SH-SY5Y (cell line): ENCODE measurements around the gene DHDDS.

Experiments
- GATA2 ChIP-seq: IDR thresholded peaks from 2 replicates; pipeline ENCODE4 v1.6.1; 2011; ENCODE audit warnings: mild to moderate bottlenecking, low read depth, low read length
- GATA3 ChIP-seq: IDR thresholded peaks from 2 replicates; pipeline ENCODE4 v1.6.1; 2011; ENCODE audit warnings: low read depth, mild to moderate bottlenecking, low read length, moderate library complexity

Gene DHDDS

DNA sequence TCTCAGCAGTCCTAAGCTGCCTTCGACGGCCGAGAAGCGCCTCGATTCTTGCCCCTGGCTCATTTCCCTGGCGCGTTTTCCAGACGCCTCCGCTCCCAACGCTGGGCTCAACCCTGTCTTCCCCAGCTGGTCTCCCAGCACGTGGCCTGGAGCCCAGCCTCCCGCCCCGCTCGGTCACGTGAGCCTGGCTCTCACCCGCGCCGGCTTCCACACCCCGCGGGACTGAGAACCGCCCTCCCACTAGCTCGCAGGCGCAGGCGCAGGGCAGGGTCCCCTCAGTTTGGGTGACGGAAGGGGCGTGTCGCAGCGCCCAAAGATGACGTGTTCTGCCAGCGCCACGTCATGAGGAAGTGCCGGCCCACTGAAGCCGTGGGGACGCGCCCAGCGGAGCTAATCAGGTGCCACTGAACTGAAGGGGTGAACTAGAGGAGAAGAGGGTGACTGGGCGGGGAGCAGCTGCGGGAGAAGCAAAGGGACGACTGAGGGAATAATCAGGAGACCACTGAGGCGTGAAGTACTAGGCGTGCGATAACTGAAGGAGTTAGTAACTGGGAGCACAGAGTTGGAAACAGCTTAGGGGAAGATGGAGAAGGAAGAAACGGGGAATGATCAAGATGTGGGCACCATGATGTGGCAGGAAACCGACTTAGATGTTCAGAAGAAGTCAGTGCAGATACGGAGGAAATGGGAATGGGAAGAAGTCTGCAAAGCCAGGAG is at the start of gene DHDDS:
Gene DHDDS, plus strand, starts transcription at position 343 of the 717 bp plus-strand sequence. CDS start 625 bp downstream, outside the sequence.
- no peak for TF ChIP-seq GATA3
- TF ChIP-seq GATA2: no peak

DNA sequence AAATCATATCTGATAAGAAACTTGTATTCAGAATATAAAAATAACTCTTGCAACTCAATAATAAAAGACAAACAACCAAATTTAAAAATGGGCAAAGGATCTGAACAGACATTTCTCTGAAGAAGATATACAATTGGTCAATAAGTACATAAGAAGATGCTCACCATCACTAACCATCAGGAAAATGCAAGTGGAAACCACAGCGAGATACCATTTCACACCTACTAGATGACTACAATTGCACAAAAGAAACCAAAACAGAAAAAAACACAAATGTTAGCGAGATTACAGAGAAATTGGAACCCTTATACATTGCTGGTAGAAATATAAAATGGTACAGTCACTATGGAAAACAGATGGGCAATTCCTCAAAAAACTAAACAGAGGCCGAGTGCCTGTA is 48.0 kb upstream of the DHDDS start:
- no peak for TF ChIP-seq GATA3
- no peak for TF ChIP-seq GATA2

DNA sequence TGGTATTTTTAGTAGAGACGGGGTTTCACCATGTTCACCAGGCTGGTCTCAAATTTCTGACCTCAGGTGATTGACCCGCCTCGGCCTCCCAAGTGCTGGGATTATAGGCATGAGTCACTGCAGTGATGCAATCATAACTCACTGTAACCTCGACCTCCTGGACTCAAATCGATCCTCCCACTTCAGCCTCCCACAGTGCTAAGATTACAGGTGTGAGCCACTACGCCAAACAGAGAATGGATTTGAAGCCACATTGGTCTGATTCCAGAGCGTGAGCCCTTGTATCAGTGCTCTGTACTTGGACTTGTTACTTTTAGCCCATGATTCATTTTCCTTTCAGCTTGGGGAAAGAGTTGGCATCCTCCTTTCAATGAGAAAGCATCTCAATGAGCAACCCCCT is 44.7 kb upstream of the DHDDS start:
- TF ChIP-seq GATA3 (no peak), GATA2 (no peak)

- TF ChIP-seq GATA3 (no peak), GATA2 (no peak)
Observed at GRCh38 chr1:26388791-26389445, 43.2 kb upstream of the DHDDS start.

DNA sequence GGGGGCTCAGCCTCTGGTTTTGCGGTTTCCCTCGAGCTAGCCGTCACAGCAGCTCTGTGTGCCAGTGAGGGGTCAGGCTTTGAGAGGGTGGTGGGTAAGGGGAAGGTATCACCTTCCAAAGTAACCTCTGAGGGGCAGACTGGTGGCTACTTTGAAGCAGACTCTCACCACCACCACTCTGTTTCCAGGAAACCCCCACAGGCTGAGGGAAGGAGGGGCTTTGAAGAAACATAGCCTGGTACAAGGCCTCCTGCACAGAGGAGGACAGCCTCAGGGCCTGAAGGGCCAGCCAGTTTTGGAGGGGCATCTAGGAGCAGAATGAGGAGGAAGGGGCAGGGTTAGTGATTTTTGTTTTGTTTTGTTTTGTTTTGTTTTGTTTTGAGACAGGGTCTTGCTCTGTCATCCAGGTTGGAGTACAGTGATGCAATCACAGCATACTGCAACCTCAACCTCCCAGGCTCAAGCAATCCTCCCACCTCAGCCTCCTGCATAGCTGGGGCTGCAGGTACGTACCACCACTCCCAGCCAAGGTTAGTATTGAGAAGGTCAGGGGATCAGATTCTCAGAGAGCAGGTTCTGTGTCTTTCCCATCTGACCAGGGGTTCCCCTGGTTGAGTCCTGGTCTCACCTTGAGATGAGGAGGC is 42.4 kb upstream of the DHDDS start:
- TF ChIP-seq GATA2 (no peak), GATA3 (no peak)

GRCh38 chr1:26391450-26391849 is 40.7 kb upstream of the DHDDS start:
- TF ChIP-seq GATA2 (no peak), GATA3 (no peak)

GRCh38 chr1:26395754-26396153 is 36.4 kb upstream of the DHDDS start:
- TF ChIP-seq GATA3 (no peak), GATA2 (no peak)

DNA sequence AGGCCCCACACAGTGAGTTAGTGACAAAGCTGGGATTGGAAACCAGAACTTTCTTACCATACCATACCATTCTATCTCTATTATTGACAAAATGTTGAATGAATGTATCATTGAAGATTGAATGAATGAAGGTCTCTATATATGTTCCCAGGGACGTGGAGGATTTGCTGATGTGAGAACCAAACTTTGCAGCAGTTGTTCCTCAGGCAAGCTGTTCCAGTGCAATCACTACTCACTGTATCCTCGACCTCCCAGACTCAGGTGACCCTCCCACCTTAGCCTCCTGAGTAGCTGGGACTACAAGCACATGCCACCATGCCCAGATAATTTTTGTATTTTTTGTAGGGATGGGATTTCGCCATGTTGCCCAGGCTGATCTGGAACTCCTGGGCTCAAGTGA is 33.1 kb upstream of the DHDDS start:
- TF ChIP-seq GATA2 (no peak), GATA3 (no peak)

DNA sequence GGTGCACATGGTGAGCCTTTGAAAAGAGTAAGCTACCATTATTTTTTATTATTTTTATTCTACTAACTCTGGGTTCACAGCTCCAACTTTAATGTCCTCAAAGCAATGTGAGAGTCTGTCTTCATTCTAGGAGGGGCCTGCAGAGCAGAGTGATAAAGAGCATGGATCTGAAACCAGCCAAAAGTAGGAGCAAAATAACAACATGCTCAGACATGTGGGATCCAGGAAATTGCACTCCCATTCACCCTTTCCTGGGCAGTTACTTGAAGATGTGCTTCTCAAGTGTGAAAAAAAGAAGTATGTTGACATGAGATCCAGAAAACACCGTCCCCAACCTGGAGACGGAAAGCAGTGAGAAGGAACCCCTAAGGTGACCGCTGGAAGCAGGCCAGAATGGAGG is 30.2 kb upstream of the DHDDS start:
- TF ChIP-seq GATA3: no peak
- TF ChIP-seq GATA2: no peak

GRCh38 chr1:26403656-26404055 is 28.5 kb upstream of the DHDDS start:
- TF ChIP-seq GATA2: no peak
- no peak for TF ChIP-seq GATA3

DNA sequence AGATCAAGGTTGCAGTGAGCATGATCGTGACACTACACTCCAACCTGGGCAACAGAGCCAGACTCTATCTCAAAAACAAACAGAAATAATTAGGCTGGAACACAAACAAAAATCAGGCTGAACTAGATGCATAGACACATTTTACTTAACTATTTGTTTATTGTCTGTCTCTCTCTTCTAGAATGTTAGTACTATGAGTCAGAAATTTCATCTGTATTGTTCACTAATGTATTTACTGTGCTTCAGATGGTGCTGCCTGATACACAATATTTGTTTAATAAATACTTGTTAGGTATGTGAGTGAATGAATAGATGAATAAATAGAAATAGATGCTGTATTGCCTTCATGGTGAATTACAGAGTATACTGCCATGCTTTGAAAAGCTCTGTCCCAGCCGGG is 27.5 kb upstream of the DHDDS start:
- TF ChIP-seq GATA3: no peak
- TF ChIP-seq GATA2: no peak

- TF ChIP-seq GATA3 (no peak), GATA2 (no peak)
Observed at GRCh38 chr1:26405281-26405915, 26.7 kb upstream of the DHDDS start.

GRCh38 chr1:26408604-26409003 is 23.5 kb upstream of the DHDDS start:
- TF ChIP-seq GATA2 (no peak), GATA3 (no peak)

GRCh38 chr1:26409191-26409807 is 22.8 kb upstream of the DHDDS start:
- TF ChIP-seq GATA2 (no peak), GATA3 (no peak)
